Sigmoid colon (tissue), 7 donors: ENCODE measurements around the gene CELF1. TPM values are rescaled to one million over a fixed set of nuclear protein-coding genes. Genes with fewer than 3 reads are reported as not detected.

Source experiments
- DNase-seq: peaks from one replicate; pipeline ENCODE4 v3.0.0-alpha.2; 2019
- H3K27ac ChIP-seq, 4 donors: fragments of 200-600 bp; sonication (generic); one replicate each; pipeline ENCODE4 v1.5.1; 2016 to 2019; ENCODE audit warnings: mild to moderate bottlenecking in 1 of 4
- H3K27me3 ChIP-seq, 3 donors: fragments of 200-600 bp; sonication (generic); one replicate each; pipeline ENCODE4 v1.5.1; 2019; ENCODE audit warnings: mild to moderate bottlenecking in 1 of 3
- H3K36me3 ChIP-seq, 4 donors: fragments of 200-600 bp; sonication (generic); one replicate each; pipeline ENCODE4 v1.5.1; 2016 to 2019
- H3K4me1 ChIP-seq, 4 donors: fragments of 200-600 bp; sonication (generic); one replicate each; pipeline ENCODE4 v1.5.1; 2017 to 2019
- H3K4me3 ChIP-seq, 4 donors: fragments of 200-600 bp; sonication (generic); one replicate each; pipeline ENCODE4 v1.5.1; 2017 to 2019; ENCODE audit warnings: mild to moderate bottlenecking in 2 of 4, moderate library complexity in 1 of 4
- H3K9me3 ChIP-seq, 4 donors: fragments of 200-600 bp in 3 of 4; sonication (generic) in 3 of 4; one replicate each; pipeline versions ENCODE4 v1.5.1 to v1.6.1; 2013 to 2019
- CTCF ChIP-seq, 4 experiments: fragments of 450-650 bp in 3 of 4; fragments of 200-600 bp in 1 of 4; IDR thresholded peaks; one replicate each; pipeline ENCODE4 v1.5.1; 2016 to 2019; ENCODE audit warnings: antibody characterized with exemption in 4 of 4, mild to moderate bottlenecking in 3 of 4, moderate library complexity in 2 of 4
- EP300 ChIP-seq, 4 donors: sonication (generic); formaldehyde crosslinking; IDR thresholded peaks; one replicate each; pipeline ENCODE4 v1.6.1; 2017; ENCODE audit warnings: antibody characterized with exemption in 4 of 4
- POLR2A ChIP-seq, 2 donors: fragments of 450-650 bp; IDR thresholded peaks; one replicate each; pipeline ENCODE4 v1.6.1; 2016; ENCODE audit warnings: antibody characterized with exemption in 2 of 2, mild to moderate bottlenecking in 2 of 2, moderate library complexity in 2 of 2
- POLR2AphosphoS5 ChIP-seq, 4 donors: sonication (generic); formaldehyde crosslinking; IDR thresholded peaks; one replicate each; pipeline ENCODE4 v1.6.1; 2017; ENCODE audit warnings: antibody characterized with exemption in 4 of 4
- WGBS, 2 donors: extraction: QIAGEN DNeasy Blood & Tissue Kit; methylation state at CpG; one replicate each; pipeline ENCODE4 v1.1.7; 2013; 5-methylcytosine and 5-hydroxymethylcytosine counted together
- intact Hi-C: fragments of 100-400 bp; cut with DNase I; formaldehyde crosslinking; loops from one replicate; pipeline ENCODE4 v1.15.1; 2023
- polyA plus RNA-seq, 3 donors: library from polyadenylated mRNA; stranded (reverse); fragments of 200-250 nt; gene quantifications; one replicate each; pipeline ENCODE4 v1.2.3, GENCODE V29; 2013
- total RNA-seq, 4 donors: library from RNA; depleted of rRNA; stranded (reverse); fragments of >200 nt; gene quantifications; one replicate each; pipeline ENCODE4 v1.1.0, GENCODE V29; 2016
- donor health status: healthy with polysubstance abuse.
- donor health status: Bipolar disorder and iron deficiency.
- donor health status: healthy.

CELF1 gene
- total and polyA plus RNA-seq, 7 donors, result 9.0 to 188 (median 87.2) TPM

- WGBS, 2 donors, result 86 to 90% methylated on average over 12 of the region's 12 CpGs
- Histone ChIP-seq H3K4me1 (peaks cover 0 to 11% (median 6%) of the 10 kb centered on the region in 4 donors), H3K27ac (no peak overlapping the region), H3K9me3 (no peaks in the 10 kb centered on the region), H3K36me3 (no peaks in the 10 kb centered on the region), H3K4me3 (no peak overlapping the region), H3K27me3 (no peaks in the 10 kb centered on the region)
- intact Hi-C loops, result no loop called here
- no peak for TF ChIP-seq EP300 (IDR thresholded peaks at IDR 0.05)
- DNase-seq, result no peak
Measured at GRCh38 chr11:47441421-47441820, 111.5 kb downstream of the CELF1 start.

GRCh38 chr11:47440054-47440476 lies 112.9 kb downstream of the CELF1 start:
- no peaks in the 10 kb centered on the region for H3K36me3 ChIP-seq
- no peak overlapping the region for H3K4me3 ChIP-seq
- intact Hi-C loops, result no loop called here
- H3K9me3 ChIP-seq, result no peaks in the 10 kb centered on the region
- H3K4me1 ChIP-seq, result peaks cover 0 to 11% (median 6%) of the 10 kb centered on the region in 4 donors
- H3K27me3 ChIP-seq, result no peaks in the 10 kb centered on the region
- no peak for TF ChIP-seq EP300 (IDR thresholded peaks at IDR 0.05)
- no peak for TF ChIP-seq POLR2AphosphoS5 (IDR thresholded peaks at IDR 0.05)
- no peak for TF ChIP-seq CTCF (IDR thresholded peaks at IDR 0.05)
- no peak for TF ChIP-seq POLR2A (IDR thresholded peaks at IDR 0.05)
- 88 to 94% methylated on average over 2 of the region's 2 CpGs for WGBS, 2 donors
- no peak overlapping the region for H3K27ac ChIP-seq
- DNase-seq, result no peak

- no peak for DNase-seq
- TF ChIP-seq EP300 (IDR thresholded peaks at IDR 0.05) (no peak), POLR2A (IDR thresholded peaks at IDR 0.05) (no peak), CTCF (IDR thresholded peaks at IDR 0.05) (no peak), POLR2AphosphoS5 (IDR thresholded peaks at IDR 0.05) (no peak)
- Histone ChIP-seq H3K27ac (no peak overlapping the region), H3K9me3 (no peaks in the 10 kb centered on the region), H3K36me3 (no peaks in the 10 kb centered on the region), H3K27me3 (no peaks in the 10 kb centered on the region), H3K4me1 (peaks cover 0 to 12% (median 9%) of the 10 kb centered on the region in 4 donors), H3K4me3 (no peak overlapping the region)
- intact Hi-C loops, result no loop called here
- 95 to 97% methylated on average over 18 of the region's 18 CpGs for WGBS, 2 donors
Measured at GRCh38 chr11:47438721-47439120, 114.2 kb downstream of the CELF1 start.

- no peaks in the 10 kb centered on the region for H3K36me3 ChIP-seq
- intact Hi-C loops, result no loop called here
- WGBS, 2 donors, result 40 to 71% methylated on average over 16 of the region's 16 CpGs
- no peaks in the 10 kb centered on the region for H3K27me3 ChIP-seq
- TF ChIP-seq POLR2A (IDR thresholded peaks at IDR 0.05), result no peak
- no peak for TF ChIP-seq CTCF (IDR thresholded peaks at IDR 0.05)
- no peak for TF ChIP-seq POLR2AphosphoS5 (IDR thresholded peaks at IDR 0.05)
- no peak for TF ChIP-seq EP300 (IDR thresholded peaks at IDR 0.05)
- no peaks in the 10 kb centered on the region for H3K9me3 ChIP-seq
- H3K27ac ChIP-seq, result peak overlapping the region in 3 of 4 donors; percentile 12 to 47 (median 37)
- no peak overlapping the region for H3K4me3 ChIP-seq
- peak; percentile 78 for DNase-seq
- peaks cover 0 to 16% (median 10%) of the 10 kb centered on the region in 4 donors for H3K4me1 ChIP-seq
Measured at GRCh38 chr11:47437746-47438418, 115.0 kb downstream of the CELF1 start.

- peak overlapping the region in 3 of 4 donors; percentile 12 to 47 (median 37) for H3K27ac ChIP-seq
- TF ChIP-seq EP300 (IDR thresholded peaks at IDR 0.05), result no peak
- TF ChIP-seq POLR2AphosphoS5 (IDR thresholded peaks at IDR 0.05), result no peak
- no peak for TF ChIP-seq CTCF (IDR thresholded peaks at IDR 0.05)
- TF ChIP-seq POLR2A (IDR thresholded peaks at IDR 0.05), result no peak
Measured at GRCh38 chr11:47437218-47437745, 115.7 kb downstream of the CELF1 start.

More at GRCh38 chr11:47437218-47437745, 115.7 kb downstream of the CELF1 start:
- Histone ChIP-seq H3K9me3 (no peaks in the 10 kb centered on the region), H3K4me3 (no peak overlapping the region), H3K27me3 (no peaks in the 10 kb centered on the region), H3K36me3 (no peaks in the 10 kb centered on the region), H3K4me1 (peaks cover 0 to 16% (median 10%) of the 10 kb centered on the region in 4 donors)
- no peak for DNase-seq
- 82 to 83% methylated on average over 11 of the region's 11 CpGs for WGBS, 2 donors
- intact Hi-C loops, result no loop called here
